A673 (cell line): ENCODE results near the gene NAA15. TPM values are rescaled to one million over a fixed set of nuclear protein-coding genes. Genes with fewer than 3 reads are reported as not detected.

Experiments
- BruUV-seq: library from RNA; stranded (reverse); fragments of 400-500 nt; replicated peaks from 2 replicates; lab custom pipeline; 2021; lab: Mats Ljungman, UMichigan
- CTCF ChIA-PET: fragments of 300-600 bp; sonication (Branson Sonifier 250); formaldehyde crosslinking; loops from one replicate; lab custom pipeline; 2022; ENCODE audit warnings: antibody characterized with exemption; lab: Charles Lee
- POLR2A ChIA-PET: fragments of 300-600 bp; sonication (Branson Sonifier 250); formaldehyde crosslinking; loops from one replicate; lab custom pipeline; 2022; ENCODE audit warnings: antibody characterized with exemption; ENCODE audit not compliant: low non-redundant PET; lab: Charles Lee
- DNase-seq: peaks from one replicate; pipeline ENCODE4 v3.0.0-alpha.2; 2015; ENCODE audit warnings: low spot score
- H3K27ac ChIP-seq: fragments of 200-600 bp; sonication (generic); 2 replicates; pipeline ENCODE4 v1.5.1; 2016; ENCODE audit warnings: mixed run types, low read depth, mild to moderate bottlenecking, mixed read lengths, antibody characterized with exemption, low read length; ENCODE audit not compliant: poor library complexity, severe bottlenecking
- H3K27me3 ChIP-seq: fragments of 200-600 bp; sonication (generic); replicated peaks from 2 replicates; pipeline ENCODE4 v1.6.1; 2017; ENCODE audit warnings: mixed run types, low read depth, mild to moderate bottlenecking, mixed read lengths, antibody characterized with exemption, low read length; ENCODE audit not compliant: insufficient read depth, poor library complexity
- H3K36me3 ChIP-seq: fragments of 200-600 bp; sonication (generic); 2 replicates; pipeline ENCODE4 v1.6.1; 2016; ENCODE audit warnings: mixed run types, mild to moderate bottlenecking, mixed read lengths, antibody characterized with exemption, low read length; ENCODE audit not compliant: insufficient read depth, poor library complexity, severe bottlenecking
- H3K4me1 ChIP-seq: fragments of 200-600 bp; sonication (generic); 2 replicates; pipeline ENCODE4 v1.6.1; 2017; ENCODE audit warnings: mixed run types, mild to moderate bottlenecking, mixed read lengths, antibody characterized with exemption, low read length; ENCODE audit not compliant: insufficient read depth, poor library complexity, severe bottlenecking
- H3K4me3 ChIP-seq: fragments of 200-600 bp; sonication (generic); 2 replicates; pipeline ENCODE4 v1.5.1; 2016; ENCODE audit warnings: low read depth, mixed run types, mild to moderate bottlenecking, mixed read lengths, low read length; ENCODE audit not compliant: poor library complexity, severe bottlenecking
- H3K9me3 ChIP-seq: fragments of 200-600 bp; sonication (generic); 2 replicates; pipeline ENCODE4 v1.6.1; 2016; ENCODE audit warnings: mixed run types, low read depth, mild to moderate bottlenecking, mixed read lengths, antibody characterized with exemption, low read length; ENCODE audit not compliant: poor library complexity, severe bottlenecking
- CTCF ChIP-seq: fragments of 300-800, 200-600 bp; sonication (generic); conservative IDR thresholded peaks from 2 replicates; pipeline ENCODE4 v1.5.1; 2017; ENCODE audit warnings: low read depth, mild to moderate bottlenecking, antibody characterized with exemption, low read length, moderate library complexity, mixed read lengths
- EZH2 ChIP-seq: fragments of 200-600 bp; sonication (generic); IDR thresholded peaks from 2 replicates; pipeline ENCODE4 v1.6.1; 2017; ENCODE audit warnings: borderline replicate concordance, low read depth, mild to moderate bottlenecking, mixed read lengths, antibody characterized with exemption, low read length; ENCODE audit not compliant: poor library complexity, severe bottlenecking
- intact Hi-C: fragments of 100-400 bp; cut with micrococcal nuclease; formaldehyde crosslinking; loops from one replicate; pipeline ENCODE4 v1.10.0; 2022; ENCODE audit not compliant: unreplicated experiment
- total RNA-seq: library from RNA; stranded (reverse); gene quantifications from 2 replicates; pipeline ENCODE4 v1.2.3, GENCODE V29; 2021

The NAA15 gene
- total RNA-seq, 1 experiment from 2014 or later, result 123 TPM

- H3K4me3 ChIP-seq, result no peak overlapping the region
- peak overlapping the region; percentile 9 for H3K27ac ChIP-seq
- H3K4me1 ChIP-seq, result peaks cover 12% of the 10 kb centered on the region
- no peaks in the 10 kb centered on the region for H3K27me3 ChIP-seq
- H3K9me3 ChIP-seq, result no peaks in the 10 kb centered on the region
- POLR2A ChIA-PET, result no interaction called here
- no TSS peak for BruUV-seq
- CTCF ChIA-PET, result no interaction called here
- intact Hi-C loops, result no loop called here
- peaks cover 19% of the 10 kb centered on the region for H3K36me3 ChIP-seq
- DNase-seq, result no peak
- TF ChIP-seq EZH2 (no peak), CTCF (no peak)
Observed at GRCh38 chr4:139324620-139325019, 23.3 kb downstream of the NAA15 start.

GRCh38 chr4:139329665-139330200 is 28.4 kb downstream of the NAA15 start:
- no peaks in the 10 kb centered on the region for H3K27me3 ChIP-seq
- no peak for DNase-seq
- TF ChIP-seq CTCF, result no peak
- TF ChIP-seq EZH2, result no peak
- ChIA-PET POLR2A (no interaction called here), CTCF (no interaction called here)
- H3K9me3 ChIP-seq, result no peaks in the 10 kb centered on the region
- intact Hi-C loops, result no loop called here
- no peak overlapping the region for H3K4me3 ChIP-seq
- H3K4me1 ChIP-seq, result peaks cover 9% of the 10 kb centered on the region
- BruUV-seq, result no TSS peak
- peak overlapping the region; percentile 39 for H3K27ac ChIP-seq
- H3K36me3 ChIP-seq, result peaks cover 27% of the 10 kb centered on the region

GRCh38 chr4:139330283-139330682 is 29.0 kb downstream of the NAA15 start:
- H3K9me3 ChIP-seq, result no peaks in the 10 kb centered on the region
- CTCF ChIA-PET, result no interaction called here
- TF ChIP-seq CTCF, result no peak
- TF ChIP-seq EZH2, result no peak
- POLR2A ChIA-PET, result no interaction called here
- BruUV-seq, result no TSS peak
- no peaks in the 10 kb centered on the region for H3K27me3 ChIP-seq
- intact Hi-C loops, result no loop called here
- H3K36me3 ChIP-seq, result peaks cover 27% of the 10 kb centered on the region
- no peak overlapping the region for H3K4me3 ChIP-seq
- DNase-seq, result no peak
- peaks cover 9% of the 10 kb centered on the region for H3K4me1 ChIP-seq
- no peak overlapping the region for H3K27ac ChIP-seq
